ENCODE results near the gene FRRS1L. TPM values are rescaled to one million over a fixed set of nuclear protein-coding genes. Genes with fewer than 3 reads are reported as not detected.

Gene FRRS1L
- total and polyA plus RNA-seq, 2 donors (not counting 1 experiment from before 2014, with no cell fraction given), result not detected

- intact Hi-C loops (cut with micrococcal nuclease), result no loop called here
- Histone ChIP-seq H3K9ac (ENCODE audit: low read length) (no peak overlapping the region), H2AFZ (ENCODE audit: insufficient read depth, low read depth, low read length, poor library complexity, severe bottlenecking) (no peak overlapping the region), H3K79me2 (ENCODE audit: control insufficient read depth, insufficient read depth, low read length) (no peaks in the 10 kb centered on the region), H4K20me1 (ENCODE audit: control insufficient read depth, insufficient read depth, low read length, poor library complexity, severe bottlenecking) (no peaks in the 10 kb centered on the region), H3K4me2 (replicated peaks; ENCODE audit: low read depth, low read length, poor library complexity, severe bottlenecking) (no peak overlapping the region), H3K27me3 (replicated peaks in 1 of 4; ENCODE audit: control extremely low read depth in 1 of 4, control insufficient read depth in 3 of 4, insufficient read depth in 4 of 4, low read length in 3 of 4) (peaks cover 0 to 26% (median 20%) of the 10 kb centered on the region in 4 experiments), H3K27ac (ENCODE audit: low read length in 2 of 2) (no peak overlapping the region), H3K36me3 (replicated peaks in 1 of 2; ENCODE audit: control extremely low read depth in 1 of 2, control insufficient read depth in 1 of 2, extremely low read depth in 1 of 2, insufficient read depth in 2 of 2, low read length in 1 of 2) (no peaks in the 10 kb centered on the region), H3K9me3 (ENCODE audit: control extremely low read depth in 1 of 3, control insufficient read depth in 2 of 3, insufficient read depth in 1 of 3, low read length in 2 of 3) (no peaks in the 10 kb centered on the region), H3K4me3 (ENCODE audit: control extremely low read depth in 1 of 5, extremely low read depth in 1 of 5, insufficient read depth in 1 of 5, low read depth in 2 of 5, low read length in 4 of 5) (no peak overlapping the region), H3K4me1 (ENCODE audit: control insufficient read depth in 2 of 2, insufficient read depth in 2 of 2, low read length in 2 of 2) (peaks cover 0 to 5% of the 10 kb centered on the region in 2 donors)
- Mint-ChIP-seq H3K27me3 (peaks cover 53% of the 10 kb centered on the region), H3K9me3 (ENCODE audit: insufficient read depth) (no peaks in the 10 kb centered on the region), H3K27ac (no peak overlapping the region), H3K4me1 (peaks cover 9% of the 10 kb centered on the region), H3K4me3 (no peak overlapping the region)
- no peak for ATAC-seq (ENCODE audit: low read depth)
- TF ChIP-seq EZH2 (IDR thresholded peaks at IDR 0.05; ENCODE audit: borderline replicate concordance, insufficient read depth, low read depth, low read length, poor library complexity, severe bottlenecking) (no peak), CTCF (IDR thresholded peaks at IDR 0.05) (no peak)
- ChIA-PET CTCF (no interaction called here), POLR2A (no interaction called here)
- DNase-seq, result no peak
These were observed 1.1 kb upstream of the FRRS1L start for GRCh38 chr9:109168170-109168569.

GRCh38 chr9:109167716-109168115 lies 667 bp upstream of the FRRS1L start:
- no peak overlapping the region for H3K4me3 ChIP-seq (ENCODE audit: control extremely low read depth in 1 of 5, extremely low read depth in 1 of 5, insufficient read depth in 1 of 5, low read depth in 2 of 5, low read length in 4 of 5)
- peaks cover 53% of the 10 kb centered on the region for H3K27me3 Mint-ChIP-seq
- no peaks in the 10 kb centered on the region for H4K20me1 ChIP-seq (ENCODE audit: control insufficient read depth, insufficient read depth, low read length, poor library complexity, severe bottlenecking)
- H2AFZ ChIP-seq (ENCODE audit: insufficient read depth, low read depth, low read length, poor library complexity, severe bottlenecking), result no peak overlapping the region
- POLR2A ChIA-PET, result no interaction called here
- intact Hi-C loops (cut with micrococcal nuclease), result no loop called here
- H3K4me1 Mint-ChIP-seq, result peaks cover 9% of the 10 kb centered on the region
- peaks cover 0 to 5% of the 10 kb centered on the region in 2 donors for H3K4me1 ChIP-seq (ENCODE audit: control insufficient read depth in 2 of 2, insufficient read depth in 2 of 2, low read length in 2 of 2)
- no peak overlapping the region for H3K27ac Mint-ChIP-seq
- H3K27me3 ChIP-seq (replicated peaks in 1 of 4; ENCODE audit: control extremely low read depth in 1 of 4, control insufficient read depth in 3 of 4, insufficient read depth in 4 of 4, low read length in 3 of 4), result peaks cover 0 to 26% (median 20%) of the 10 kb centered on the region in 4 experiments
- no peaks in the 10 kb centered on the region for H3K9me3 Mint-ChIP-seq (ENCODE audit: insufficient read depth)
- H3K79me2 ChIP-seq (ENCODE audit: control insufficient read depth, insufficient read depth, low read length), result no peaks in the 10 kb centered on the region
- ATAC-seq (ENCODE audit: low read depth) (no peak), DNase-seq (no peak)
- H3K36me3 ChIP-seq (replicated peaks in 1 of 2; ENCODE audit: control extremely low read depth in 1 of 2, control insufficient read depth in 1 of 2, extremely low read depth in 1 of 2, insufficient read depth in 2 of 2, low read length in 1 of 2), result no peaks in the 10 kb centered on the region
- H3K9ac ChIP-seq (ENCODE audit: low read length), result no peak overlapping the region
- H3K4me2 ChIP-seq (replicated peaks; ENCODE audit: low read depth, low read length, poor library complexity, severe bottlenecking), result no peak overlapping the region
- no peak for TF ChIP-seq CTCF (IDR thresholded peaks at IDR 0.05)
- no peak for TF ChIP-seq EZH2 (IDR thresholded peaks at IDR 0.05; ENCODE audit: borderline replicate concordance, insufficient read depth, low read depth, low read length, poor library complexity, severe bottlenecking)
- H3K4me3 Mint-ChIP-seq, result no peak overlapping the region
- CTCF ChIA-PET, result no interaction called here
- WGBS (ENCODE audit: insufficient coverage), result 97% methylated on average over 4 of the region's 5 CpGs
- no peaks in the 10 kb centered on the region for H3K9me3 ChIP-seq (ENCODE audit: control extremely low read depth in 1 of 3, control insufficient read depth in 2 of 3, insufficient read depth in 1 of 3, low read length in 2 of 3)
- no peak overlapping the region for H3K27ac ChIP-seq (ENCODE audit: low read length in 2 of 2)

Measured in B cell (primary cell).